Measurements from ENCODE around the gene KRT80.

KRT80 gene

DNA sequence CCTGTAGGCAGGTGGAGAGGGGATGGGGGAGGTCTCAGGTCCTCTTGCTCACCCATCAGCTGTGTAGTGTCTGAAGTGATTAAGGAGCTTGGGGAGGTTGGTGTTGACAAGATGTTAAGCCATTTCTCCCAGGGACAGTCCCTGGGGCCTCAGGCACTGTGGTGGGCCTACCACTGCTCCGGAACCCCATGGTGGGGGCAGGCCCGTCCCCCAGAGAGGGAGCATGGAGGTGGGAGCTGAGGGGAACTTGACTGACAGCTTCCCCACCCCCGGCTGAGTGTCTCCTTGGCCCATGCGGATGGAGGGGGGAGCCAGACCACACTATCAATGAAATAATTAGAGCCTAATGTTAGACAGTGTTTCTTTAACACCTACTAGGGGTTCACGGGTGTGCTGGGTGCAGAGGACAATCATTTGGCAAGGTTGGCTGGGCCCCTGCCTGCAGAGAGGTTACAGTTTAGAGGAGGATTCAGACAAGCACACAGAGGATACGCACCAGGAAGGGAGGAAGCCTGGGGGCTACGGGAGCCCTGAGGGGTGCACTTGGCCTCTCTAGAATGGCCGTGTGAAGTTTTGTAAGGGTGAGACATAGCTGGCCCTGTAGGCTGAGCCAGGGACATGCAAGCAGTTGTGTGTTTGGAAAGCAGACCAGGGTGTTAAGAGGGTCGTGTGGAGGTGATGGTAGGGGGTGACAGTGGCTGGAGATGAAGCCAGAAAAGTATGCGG lies 19.3 kb upstream of the KRT80 start:
- no peak for DNase-seq

GRCh38 chr12:52210186-52210924 lies 18.5 kb upstream of the KRT80 start:
- DNase-seq = no peak

GRCh38 chr12:52209321-52209720 lies 17.5 kb upstream of the KRT80 start:
- DNase-seq = no peak

- DNase-seq = no peak
These were observed 16.8 kb upstream of the KRT80 start for GRCh38 chr12:52208424-52209165.

- no peak for DNase-seq
These were observed 16.1 kb upstream of the KRT80 start for GRCh38 chr12:52207895-52208294.

- no peak for DNase-seq
These were observed 15.3 kb upstream of the KRT80 start for GRCh38 chr12:52207106-52207505.

GRCh38 chr12:52206304-52207040 lies 14.7 kb upstream of the KRT80 start:
- no peak for DNase-seq

DNA sequence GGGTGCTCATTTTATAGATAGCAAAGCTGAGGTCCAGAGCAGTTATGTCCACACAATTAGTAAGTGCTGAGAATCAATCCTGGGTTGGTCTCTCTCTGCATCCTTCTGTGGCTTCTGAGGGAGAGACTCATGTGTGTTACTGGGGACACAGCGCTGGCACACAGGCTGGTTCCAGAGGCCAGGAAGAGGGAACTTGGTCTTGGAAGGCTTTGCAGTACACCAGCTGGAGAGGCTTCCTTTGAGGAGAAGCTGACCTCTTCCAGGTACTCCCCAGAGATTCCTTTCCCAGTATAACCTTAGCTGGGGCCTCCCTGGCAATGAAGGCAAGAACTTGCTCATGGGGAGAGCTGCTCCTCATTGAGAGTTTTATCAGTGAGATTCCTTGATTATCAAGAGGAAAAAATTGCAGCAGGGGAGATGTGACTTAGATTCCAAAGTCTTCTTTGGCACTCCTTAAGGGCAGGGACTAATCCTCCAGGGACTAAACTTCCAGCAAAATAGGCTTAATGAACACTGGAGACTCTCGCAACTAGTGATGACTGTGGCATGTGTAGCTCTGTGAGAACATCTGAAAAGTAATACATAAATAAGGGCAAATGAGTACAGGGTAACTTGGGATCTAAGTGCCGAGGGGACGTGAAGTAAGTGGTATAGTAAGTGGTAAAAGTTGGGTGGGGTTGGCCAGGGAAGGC lies 13.9 kb upstream of the KRT80 start:
- DNase-seq = no peak

- no peak for DNase-seq
These were observed 13.2 kb upstream of the KRT80 start for GRCh38 chr12:52204931-52205505.

GRCh38 chr12:52204095-52204930 lies 12.5 kb upstream of the KRT80 start:
- DNase-seq = no peak

- no peak for DNase-seq
These were observed 11.5 kb upstream of the KRT80 start for GRCh38 chr12:52203079-52203921.

GRCh38 chr12:52202361-52203078 lies 10.7 kb upstream of the KRT80 start:
- no peak for DNase-seq

GRCh38 chr12:52201451-52201839 lies 9.6 kb upstream of the KRT80 start:
- DNase-seq = no peak

DNA sequence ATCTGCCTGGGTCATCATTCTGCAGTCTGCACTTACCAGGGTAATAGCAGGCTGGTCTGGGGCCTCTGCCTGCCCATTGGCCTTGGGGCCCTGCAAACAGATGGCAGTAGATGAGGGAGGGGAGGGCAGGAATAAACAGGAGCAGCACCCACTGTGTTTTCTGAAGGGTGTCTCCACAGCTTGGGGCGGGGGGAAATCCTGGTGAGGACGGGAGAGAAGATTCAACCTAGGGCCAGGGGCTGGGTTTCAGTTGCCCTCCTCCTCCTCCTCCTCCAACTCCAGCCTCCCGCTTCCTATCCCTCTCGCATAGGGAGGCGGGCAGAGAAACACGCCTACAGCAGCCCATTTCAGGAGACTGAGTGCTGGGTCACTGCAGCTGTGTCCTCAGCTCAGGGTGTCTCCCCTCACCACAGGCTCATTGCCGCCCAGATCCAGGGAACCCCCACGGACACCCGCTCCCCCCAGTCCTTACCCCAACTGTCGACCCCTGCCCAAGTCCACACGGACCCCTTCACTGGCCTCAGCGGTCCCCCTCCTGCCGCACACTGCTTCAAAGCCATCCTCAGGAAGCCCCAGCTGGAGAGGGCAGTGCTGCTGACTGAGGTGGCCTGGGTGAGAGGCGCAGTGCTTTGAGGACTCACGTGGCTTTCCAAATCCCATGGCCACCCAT lies 9.1 kb upstream of the KRT80 start:
- DNase-seq = no peak

DNA sequence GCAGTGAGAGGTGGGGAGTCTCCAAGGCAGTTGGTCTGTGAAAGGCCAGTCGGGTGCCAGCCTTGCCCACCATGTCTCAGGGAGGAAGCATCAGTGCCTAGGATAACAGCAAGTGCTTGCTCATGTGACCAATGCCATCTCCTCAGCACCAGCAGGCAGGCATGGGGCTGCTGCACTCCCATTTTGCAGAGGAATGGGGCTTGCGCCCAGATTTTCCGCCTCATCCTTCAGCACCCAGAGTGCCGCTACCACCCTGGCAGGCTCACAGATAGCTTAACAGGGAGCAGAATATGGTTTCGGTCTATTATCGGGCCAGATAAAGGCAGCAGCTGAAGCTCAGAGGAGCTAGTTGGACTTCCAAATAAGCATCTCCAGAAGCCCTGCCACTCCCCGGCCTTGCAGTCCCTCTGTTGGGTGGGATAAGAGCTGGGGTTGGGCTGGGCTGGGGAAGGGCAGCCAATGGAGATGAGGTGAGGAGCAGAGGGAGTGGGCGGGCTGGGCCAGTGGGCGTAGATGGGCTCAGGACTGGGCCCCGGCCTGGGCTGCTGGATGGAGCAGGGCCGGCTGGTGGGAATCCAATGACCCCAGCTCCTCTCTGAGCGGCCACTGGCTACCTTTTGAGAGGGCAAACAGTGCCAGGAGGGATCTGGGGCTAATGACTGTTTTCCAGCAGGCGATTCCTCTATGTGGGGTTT lies 8.4 kb upstream of the KRT80 start:
- no peak for DNase-seq

- no peak for DNase-seq
These were observed 7.6 kb upstream of the KRT80 start for GRCh38 chr12:52199294-52199919.

DNA sequence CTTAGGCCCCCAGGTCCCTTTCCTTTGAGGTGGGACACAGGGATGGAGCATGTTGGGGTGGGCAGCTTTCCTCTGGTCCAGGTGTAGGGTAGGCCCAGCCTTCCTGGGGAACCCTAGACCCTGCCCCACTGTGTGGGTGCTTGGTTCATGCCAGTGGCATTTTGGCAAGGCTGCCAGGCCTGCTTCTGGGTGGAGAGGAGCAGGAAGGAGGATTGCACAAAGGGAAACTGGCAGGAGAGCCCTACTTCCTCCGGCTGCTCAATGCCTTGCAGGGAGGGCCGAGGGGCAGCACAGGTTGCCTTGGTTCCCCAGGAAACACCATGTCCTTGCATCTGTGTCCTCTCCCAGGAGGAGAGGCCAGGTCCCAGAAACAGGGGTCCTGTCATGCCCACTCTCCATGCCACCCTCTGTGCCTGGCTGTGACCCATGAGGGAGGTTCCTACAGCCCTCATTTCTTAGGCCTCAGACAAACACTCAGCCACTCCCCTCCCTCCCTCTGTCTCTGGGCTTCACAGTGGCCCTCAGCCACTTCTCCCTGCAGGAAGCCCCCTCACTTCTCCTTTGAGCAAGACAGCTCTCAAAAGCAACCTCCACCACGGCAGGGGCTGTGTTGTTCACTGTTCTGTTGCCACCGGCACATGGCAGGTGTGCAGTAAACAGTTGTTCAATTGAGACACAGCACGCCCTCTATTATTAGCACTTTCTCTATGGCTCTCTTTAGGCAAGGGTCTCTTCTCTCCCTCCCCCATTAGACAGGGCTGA lies 6.8 kb upstream of the KRT80 start:
- DNase-seq = no peak
